K562 (cell line): ENCODE measurements around the gene THAP2. TPM values are rescaled to one million over a fixed set of nuclear protein-coding genes. Genes with fewer than 3 reads are reported as not detected.
A peak's percentile ranks its signal among the peaks of the same experiment; 100 is the strongest.

Experiments used
- C11orf30 ChIP-seq: fragments of 450-650 bp; IDR thresholded peaks from 2 replicates; pipeline ENCODE4 v1.6.1; 2016; ENCODE audit warnings: low read depth, mild to moderate bottlenecking
- CCNT2 ChIP-seq: IDR thresholded peaks from 2 replicates; pipeline ENCODE4 v1.6.1; 2011; ENCODE audit warnings: borderline replicate concordance, low read depth, mild to moderate bottlenecking, moderate library complexity, mixed read lengths, low read length; ENCODE audit not compliant: insufficient read length; ENCODE audit errors: extremely low read depth
- HNRNPUL1 ChIP-seq: fragments of 200-400 bp; formaldehyde crosslinking; IDR thresholded peaks from 2 replicates; pipeline ENCODE4 v1.6.1; 2017; ENCODE audit warnings: low read length
- NFE2L1 ChIP-seq: fragments of 450-650 bp; IDR thresholded peaks from 2 replicates; pipeline ENCODE4 v1.6.1; 2016; ENCODE audit warnings: missing genetic modification characterization, low read depth, mild to moderate bottlenecking, missing compliant biosample characterization, moderate library complexity, borderline replicate concordance
- PHB ChIP-seq: fragments of 250-450 bp; sonication (Bioruptor Pico); IDR thresholded peaks from 2 replicates; pipeline ENCODE4 v1.5.0; 2021
- TEAD4 ChIP-seq, 2 experiments: sonication (generic) in 1 of 2; formaldehyde crosslinking in 1 of 2; IDR thresholded peaks; 2 replicates each; pipeline versions ENCODE4 v1.6.1 to v1.8.0; 2012 to 2022; ENCODE audit warnings: borderline replicate concordance in 1 of 2, inconsistent platforms in 1 of 2, low read length in 1 of 2, mild to moderate bottlenecking in 1 of 2, missing genetic modification reagents in 1 of 2
- ZNF133 ChIP-seq: fragments of 250-450 bp; sonication (Bioruptor Pico); IDR thresholded peaks from 2 replicates; pipeline ENCODE4 v1.4.0; 2020; ENCODE audit warnings: mild to moderate bottlenecking
- ZSCAN32 ChIP-seq: fragments of 450-650 bp; formaldehyde crosslinking; IDR thresholded peaks from 2 replicates; pipeline ENCODE4 v1.4.0; 2020; ENCODE audit warnings: mild to moderate bottlenecking, moderate library complexity
- polyA plus RNA-seq, 8 experiments: library from polyadenylated mRNA; depleted of rRNA in 4 of 8; stranded (reverse) in 5 of 8; unstranded in 3 of 8; fragments of >200 nt; fragmentation: Nextera tagmentation in 2 of 8; fragmentation: Illumina TruSeq in 1 of 8; extraction: Ambion mirVana in 2 of 8; extraction: Trizol in 1 of 8; gene quantifications; 2 replicates each; pipeline versions ENCODE4 v1.2.1 to v1.2.3, GENCODE V29; 2011 to 2014; ENCODE audit warnings: inconsistent platforms in 1 of 8, missing spikeins in 1 of 8
- total RNA-seq, 7 experiments: library from RNA; depleted of rRNA in 6 of 7; stranded (reverse); fragments of >200 nt in 6 of 7; fragmentation: Illumina TruSeq in 2 of 7; extraction: Trizol in 2 of 7; gene quantifications; 2 replicates each; pipeline versions ENCODE4 v1.2.1 to v1.2.3, GENCODE V29; 2011 to 2021; ENCODE audit warnings: low replicate concordance in 1 of 7
- TF ChIP-seq, protein P1 (sequence below): fragments of 450-650 bp; IDR thresholded peaks from 2 replicates; pipeline ENCODE4 v1.6.1; 2016; ENCODE audit warnings: mild to moderate bottlenecking, moderate library complexity
- TF ChIP-seq, protein P2 (sequence below): fragments of 450-650 bp; formaldehyde crosslinking; IDR thresholded peaks from 2 replicates; pipeline ENCODE4 v1.4.0; 2020; ENCODE audit warnings: mild to moderate bottlenecking, mixed read lengths

The THAP2 gene
- total and polyA plus RNA-seq, 9 of the 15 experiments (the other 6 are each of a cell fraction or from before 2014, with no cell fraction given) = 1.8 to 18.9 (median 7.3) TPM

- TF ChIP-seq, protein P1, sequence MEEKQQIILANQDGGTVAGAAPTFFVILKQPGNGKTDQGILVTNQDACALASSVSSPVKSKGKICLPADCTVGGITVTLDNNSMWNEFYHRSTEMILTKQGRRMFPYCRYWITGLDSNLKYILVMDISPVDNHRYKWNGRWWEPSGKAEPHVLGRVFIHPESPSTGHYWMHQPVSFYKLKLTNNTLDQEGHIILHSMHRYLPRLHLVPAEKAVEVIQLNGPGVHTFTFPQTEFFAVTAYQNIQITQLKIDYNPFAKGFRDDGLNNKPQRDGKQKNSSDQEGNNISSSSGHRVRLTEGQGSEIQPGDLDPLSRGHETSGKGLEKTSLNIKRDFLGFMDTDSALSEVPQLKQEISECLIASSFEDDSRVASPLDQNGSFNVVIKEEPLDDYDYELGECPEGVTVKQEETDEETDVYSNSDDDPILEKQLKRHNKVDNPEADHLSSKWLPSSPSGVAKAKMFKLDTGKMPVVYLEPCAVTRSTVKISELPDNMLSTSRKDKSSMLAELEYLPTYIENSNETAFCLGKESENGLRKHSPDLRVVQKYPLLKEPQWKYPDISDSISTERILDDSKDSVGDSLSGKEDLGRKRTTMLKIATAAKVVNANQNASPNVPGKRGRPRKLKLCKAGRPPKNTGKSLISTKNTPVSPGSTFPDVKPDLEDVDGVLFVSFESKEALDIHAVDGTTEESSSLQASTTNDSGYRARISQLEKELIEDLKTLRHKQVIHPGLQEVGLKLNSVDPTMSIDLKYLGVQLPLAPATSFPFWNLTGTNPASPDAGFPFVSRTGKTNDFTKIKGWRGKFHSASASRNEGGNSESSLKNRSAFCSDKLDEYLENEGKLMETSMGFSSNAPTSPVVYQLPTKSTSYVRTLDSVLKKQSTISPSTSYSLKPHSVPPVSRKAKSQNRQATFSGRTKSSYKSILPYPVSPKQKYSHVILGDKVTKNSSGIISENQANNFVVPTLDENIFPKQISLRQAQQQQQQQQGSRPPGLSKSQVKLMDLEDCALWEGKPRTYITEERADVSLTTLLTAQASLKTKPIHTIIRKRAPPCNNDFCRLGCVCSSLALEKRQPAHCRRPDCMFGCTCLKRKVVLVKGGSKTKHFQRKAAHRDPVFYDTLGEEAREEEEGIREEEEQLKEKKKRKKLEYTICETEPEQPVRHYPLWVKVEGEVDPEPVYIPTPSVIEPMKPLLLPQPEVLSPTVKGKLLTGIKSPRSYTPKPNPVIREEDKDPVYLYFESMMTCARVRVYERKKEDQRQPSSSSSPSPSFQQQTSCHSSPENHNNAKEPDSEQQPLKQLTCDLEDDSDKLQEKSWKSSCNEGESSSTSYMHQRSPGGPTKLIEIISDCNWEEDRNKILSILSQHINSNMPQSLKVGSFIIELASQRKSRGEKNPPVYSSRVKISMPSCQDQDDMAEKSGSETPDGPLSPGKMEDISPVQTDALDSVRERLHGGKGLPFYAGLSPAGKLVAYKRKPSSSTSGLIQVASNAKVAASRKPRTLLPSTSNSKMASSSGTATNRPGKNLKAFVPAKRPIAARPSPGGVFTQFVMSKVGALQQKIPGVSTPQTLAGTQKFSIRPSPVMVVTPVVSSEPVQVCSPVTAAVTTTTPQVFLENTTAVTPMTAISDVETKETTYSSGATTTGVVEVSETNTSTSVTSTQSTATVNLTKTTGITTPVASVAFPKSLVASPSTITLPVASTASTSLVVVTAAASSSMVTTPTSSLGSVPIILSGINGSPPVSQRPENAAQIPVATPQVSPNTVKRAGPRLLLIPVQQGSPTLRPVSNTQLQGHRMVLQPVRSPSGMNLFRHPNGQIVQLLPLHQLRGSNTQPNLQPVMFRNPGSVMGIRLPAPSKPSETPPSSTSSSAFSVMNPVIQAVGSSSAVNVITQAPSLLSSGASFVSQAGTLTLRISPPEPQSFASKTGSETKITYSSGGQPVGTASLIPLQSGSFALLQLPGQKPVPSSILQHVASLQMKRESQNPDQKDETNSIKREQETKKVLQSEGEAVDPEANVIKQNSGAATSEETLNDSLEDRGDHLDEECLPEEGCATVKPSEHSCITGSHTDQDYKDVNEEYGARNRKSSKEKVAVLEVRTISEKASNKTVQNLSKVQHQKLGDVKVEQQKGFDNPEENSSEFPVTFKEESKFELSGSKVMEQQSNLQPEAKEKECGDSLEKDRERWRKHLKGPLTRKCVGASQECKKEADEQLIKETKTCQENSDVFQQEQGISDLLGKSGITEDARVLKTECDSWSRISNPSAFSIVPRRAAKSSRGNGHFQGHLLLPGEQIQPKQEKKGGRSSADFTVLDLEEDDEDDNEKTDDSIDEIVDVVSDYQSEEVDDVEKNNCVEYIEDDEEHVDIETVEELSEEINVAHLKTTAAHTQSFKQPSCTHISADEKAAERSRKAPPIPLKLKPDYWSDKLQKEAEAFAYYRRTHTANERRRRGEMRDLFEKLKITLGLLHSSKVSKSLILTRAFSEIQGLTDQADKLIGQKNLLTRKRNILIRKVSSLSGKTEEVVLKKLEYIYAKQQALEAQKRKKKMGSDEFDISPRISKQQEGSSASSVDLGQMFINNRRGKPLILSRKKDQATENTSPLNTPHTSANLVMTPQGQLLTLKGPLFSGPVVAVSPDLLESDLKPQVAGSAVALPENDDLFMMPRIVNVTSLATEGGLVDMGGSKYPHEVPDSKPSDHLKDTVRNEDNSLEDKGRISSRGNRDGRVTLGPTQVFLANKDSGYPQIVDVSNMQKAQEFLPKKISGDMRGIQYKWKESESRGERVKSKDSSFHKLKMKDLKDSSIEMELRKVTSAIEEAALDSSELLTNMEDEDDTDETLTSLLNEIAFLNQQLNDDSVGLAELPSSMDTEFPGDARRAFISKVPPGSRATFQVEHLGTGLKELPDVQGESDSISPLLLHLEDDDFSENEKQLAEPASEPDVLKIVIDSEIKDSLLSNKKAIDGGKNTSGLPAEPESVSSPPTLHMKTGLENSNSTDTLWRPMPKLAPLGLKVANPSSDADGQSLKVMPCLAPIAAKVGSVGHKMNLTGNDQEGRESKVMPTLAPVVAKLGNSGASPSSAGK = peak; percentile 72
- TF ChIP-seq C11orf30 (no peak), ZNF133 (no peak), HNRNPUL1 (no peak), ZSCAN32 (no peak), CCNT2 (no peak), PHB (CRISPR knock-in tag) (no peak), TEAD4 (IDR thresholded peaks at IDR 0.05; ENCODE audit: low read length) (0 out of 2 replicates have a peak, but pooled peaks have one; percentile 1), TEAD4 (CRISPR knock-in tag; IDR thresholded peaks at IDR 0.05; ENCODE audit: borderline replicate concordance) (no peak), NFE2L1 (no peak)
- TF ChIP-seq, protein P2, sequence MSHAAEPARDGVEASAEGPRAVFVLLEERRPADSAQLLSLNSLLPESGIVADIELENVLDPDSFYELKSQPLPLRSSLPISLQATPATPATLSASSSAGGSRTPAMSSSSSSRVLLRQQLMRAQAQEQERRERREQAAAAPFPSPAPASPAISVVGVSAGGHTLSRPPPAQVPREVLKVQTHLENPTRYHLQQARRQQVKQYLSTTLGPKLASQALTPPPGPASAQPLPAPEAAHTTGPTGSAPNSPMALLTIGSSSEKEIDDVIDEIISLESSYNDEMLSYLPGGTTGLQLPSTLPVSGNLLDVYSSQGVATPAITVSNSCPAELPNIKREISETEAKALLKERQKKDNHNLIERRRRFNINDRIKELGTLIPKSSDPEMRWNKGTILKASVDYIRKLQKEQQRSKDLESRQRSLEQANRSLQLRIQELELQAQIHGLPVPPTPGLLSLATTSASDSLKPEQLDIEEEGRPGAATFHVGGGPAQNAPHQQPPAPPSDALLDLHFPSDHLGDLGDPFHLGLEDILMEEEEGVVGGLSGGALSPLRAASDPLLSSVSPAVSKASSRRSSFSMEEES (CRISPR knock-in tag) = no peak
Observed at GRCh38 chr12:71662849-71663560, 1.1 kb upstream of the THAP2 start (continued).
